ENCODE data around the gene TSPAN4. TPM values are rescaled to one million over a fixed set of nuclear protein-coding genes. Genes with fewer than 3 reads are reported as not detected.
A peak's percentile ranks its signal among the peaks of the same experiment; 100 is the strongest.

Gene TSPAN4
- total and polyA plus RNA-seq, 9 of the 15 experiments (the other 6 are each of a cell fraction or from before 2014, with no cell fraction given) = 0.07 to 31.0 (median 15.7) TPM

DNA sequence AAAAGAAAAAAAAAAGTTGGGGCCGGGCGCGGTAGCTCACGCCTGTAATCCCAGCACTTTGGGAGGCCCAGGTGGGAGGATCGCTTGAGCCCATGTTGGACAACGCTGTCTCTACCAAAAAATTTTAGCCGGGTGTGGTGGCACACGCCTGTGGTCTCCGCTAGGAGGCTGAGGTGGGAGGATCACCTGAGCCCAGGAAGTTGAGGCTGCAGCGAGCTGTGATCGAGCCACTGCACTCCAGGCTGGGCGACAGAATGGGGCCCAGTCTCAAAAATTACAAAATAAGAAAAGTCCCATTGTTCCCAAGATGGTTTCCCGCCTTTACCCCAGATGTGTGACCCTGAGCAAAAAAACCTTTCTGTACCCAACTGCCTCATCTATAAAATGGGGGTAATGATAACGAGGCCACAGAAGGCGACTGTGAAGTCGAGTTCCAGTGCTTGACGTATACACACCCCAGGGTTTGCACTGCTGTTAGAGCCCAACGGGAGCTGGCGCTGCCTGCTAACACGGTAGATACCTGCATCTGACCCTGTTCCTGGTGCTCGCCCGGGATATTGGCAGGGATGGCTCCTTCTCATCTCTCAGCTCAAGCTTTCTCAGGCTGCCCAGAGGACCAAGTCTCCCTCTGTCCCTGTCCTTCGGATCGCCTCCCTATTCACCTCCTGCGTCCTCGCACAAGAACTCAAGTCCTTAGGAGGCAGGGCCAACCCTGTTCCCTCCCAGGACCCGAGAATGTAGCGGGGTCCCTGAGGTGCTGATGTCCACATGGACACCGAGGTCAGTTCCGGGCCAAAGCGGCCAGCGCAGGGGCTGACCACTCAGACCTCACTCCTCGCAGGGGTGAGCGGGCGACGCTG lies 34.0 kb upstream of the TSPAN4 start (continued):
- TF ChIP-seq, protein P1, sequence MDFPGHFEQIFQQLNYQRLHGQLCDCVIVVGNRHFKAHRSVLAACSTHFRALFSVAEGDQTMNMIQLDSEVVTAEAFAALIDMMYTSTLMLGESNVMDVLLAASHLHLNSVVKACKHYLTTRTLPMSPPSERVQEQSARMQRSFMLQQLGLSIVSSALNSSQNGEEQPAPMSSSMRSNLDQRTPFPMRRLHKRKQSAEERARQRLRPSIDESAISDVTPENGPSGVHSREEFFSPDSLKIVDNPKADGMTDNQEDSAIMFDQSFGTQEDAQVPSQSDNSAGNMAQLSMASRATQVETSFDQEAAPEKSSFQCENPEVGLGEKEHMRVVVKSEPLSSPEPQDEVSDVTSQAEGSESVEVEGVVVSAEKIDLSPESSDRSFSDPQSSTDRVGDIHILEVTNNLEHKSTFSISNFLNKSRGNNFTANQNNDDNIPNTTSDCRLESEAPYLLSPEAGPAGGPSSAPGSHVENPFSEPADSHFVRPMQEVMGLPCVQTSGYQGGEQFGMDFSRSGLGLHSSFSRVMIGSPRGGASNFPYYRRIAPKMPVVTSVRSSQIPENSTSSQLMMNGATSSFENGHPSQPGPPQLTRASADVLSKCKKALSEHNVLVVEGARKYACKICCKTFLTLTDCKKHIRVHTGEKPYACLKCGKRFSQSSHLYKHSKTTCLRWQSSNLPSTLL (IDR thresholded peaks at IDR 0.05) = no peak
- TF ChIP-seq MBD2 (IDR thresholded peaks at IDR 0.05; ENCODE audit: borderline replicate concordance, low read depth) = no peak
- TF ChIP-seq SMAD3 (CRISPR knock-in tag; conservative IDR thresholded peaks at IDR 0.05) = no peak
- TF ChIP-seq, protein P2, sequence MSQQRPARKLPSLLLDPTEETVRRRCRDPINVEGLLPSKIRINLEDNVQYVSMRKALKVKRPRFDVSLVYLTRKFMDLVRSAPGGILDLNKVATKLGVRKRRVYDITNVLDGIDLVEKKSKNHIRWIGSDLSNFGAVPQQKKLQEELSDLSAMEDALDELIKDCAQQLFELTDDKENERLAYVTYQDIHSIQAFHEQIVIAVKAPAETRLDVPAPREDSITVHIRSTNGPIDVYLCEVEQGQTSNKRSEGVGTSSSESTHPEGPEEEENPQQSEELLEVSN (IDR thresholded peaks at IDR 0.05; ENCODE audit: borderline replicate concordance in 1 of 2, extremely low read depth in 1 of 2, insufficient read depth in 1 of 2, insufficient read length in 1 of 2, low read depth in 1 of 2, low read length in 1 of 2, poor library complexity in 1 of 2, severe bottlenecking in 1 of 2) = peak in 1 of 2 experiments; percentile 5
- no peak for TF ChIP-seq TGIF2 (CRISPR knock-in tag; IDR thresholded peaks at IDR 0.05)
- no peak for TF ChIP-seq DMBX1 (CRISPR knock-in tag; IDR thresholded peaks at IDR 0.05; ENCODE audit: borderline replicate concordance)
- TF ChIP-seq SIN3A (IDR thresholded peaks at IDR 0.05; ENCODE audit: borderline replicate concordance in 2 of 2, control insufficient read depth in 1 of 2, low read depth in 2 of 2, low read length in 2 of 2) = 0 out of 4 replicates have a peak, but pooled peaks of 1 of the 2 experiments have one; percentile 42
- TF ChIP-seq ZNF75A (CRISPR knock-in tag; IDR thresholded peaks at IDR 0.05) = no peak
- no peak for TF ChIP-seq RBM15 (IDR thresholded peaks at IDR 0.05; ENCODE audit: insufficient read depth, low read length)
- TF ChIP-seq, protein P3, sequence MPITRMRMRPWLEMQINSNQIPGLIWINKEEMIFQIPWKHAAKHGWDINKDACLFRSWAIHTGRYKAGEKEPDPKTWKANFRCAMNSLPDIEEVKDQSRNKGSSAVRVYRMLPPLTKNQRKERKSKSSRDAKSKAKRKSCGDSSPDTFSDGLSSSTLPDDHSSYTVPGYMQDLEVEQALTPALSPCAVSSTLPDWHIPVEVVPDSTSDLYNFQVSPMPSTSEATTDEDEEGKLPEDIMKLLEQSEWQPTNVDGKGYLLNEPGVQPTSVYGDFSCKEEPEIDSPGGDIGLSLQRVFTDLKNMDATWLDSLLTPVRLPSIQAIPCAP (CRISPR knock-in tag; IDR thresholded peaks at IDR 0.05; ENCODE audit: borderline replicate concordance) = no peak
- no peak for TF ChIP-seq BACH1 (tag; IDR thresholded peaks at IDR 0.05)
- no peak for TF ChIP-seq HDAC3 (IDR thresholded peaks at IDR 0.05; ENCODE audit: borderline replicate concordance, partially characterized antibody)
- no peak for TF ChIP-seq TEAD1 (CRISPR knock-in tag; IDR thresholded peaks at IDR 0.05)
- no peak for TF ChIP-seq ZNF197 (CRISPR knock-in tag; IDR thresholded peaks at IDR 0.05; ENCODE audit: low read depth)
- TF ChIP-seq, protein P4, sequence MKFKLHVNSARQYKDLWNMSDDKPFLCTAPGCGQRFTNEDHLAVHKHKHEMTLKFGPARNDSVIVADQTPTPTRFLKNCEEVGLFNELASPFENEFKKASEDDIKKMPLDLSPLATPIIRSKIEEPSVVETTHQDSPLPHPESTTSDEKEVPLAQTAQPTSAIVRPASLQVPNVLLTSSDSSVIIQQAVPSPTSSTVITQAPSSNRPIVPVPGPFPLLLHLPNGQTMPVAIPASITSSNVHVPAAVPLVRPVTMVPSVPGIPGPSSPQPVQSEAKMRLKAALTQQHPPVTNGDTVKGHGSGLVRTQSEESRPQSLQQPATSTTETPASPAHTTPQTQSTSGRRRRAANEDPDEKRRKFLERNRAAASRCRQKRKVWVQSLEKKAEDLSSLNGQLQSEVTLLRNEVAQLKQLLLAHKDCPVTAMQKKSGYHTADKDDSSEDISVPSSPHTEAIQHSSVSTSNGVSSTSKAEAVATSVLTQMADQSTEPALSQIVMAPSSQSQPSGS (CRISPR knock-in tag; IDR thresholded peaks at IDR 0.05) = no peak
- TF ChIP-seq MTF1 (CRISPR knock-in tag; IDR thresholded peaks at IDR 0.05; ENCODE audit: borderline replicate concordance) = no peak
- TF ChIP-seq ZNF174 (CRISPR knock-in tag; IDR thresholded peaks at IDR 0.05) = no peak
- no peak for TF ChIP-seq GATA2 (CRISPR knock-in tag; IDR thresholded peaks at IDR 0.05)
- TF ChIP-seq ZNF217 (CRISPR knock-in tag; IDR thresholded peaks at IDR 0.05) = no peak
- TF ChIP-seq YBX1 (IDR thresholded peaks at IDR 0.05) = no peak
- no peak for TF ChIP-seq HDAC6 (IDR thresholded peaks at IDR 0.05; ENCODE audit: low read depth, low read length)

Data from K562 (cell line).